ENCODE measurements around the gene SEPTIN10. TPM values are rescaled to one million over a fixed set of nuclear protein-coding genes. Genes with fewer than 3 reads are reported as not detected.
"Not testable (repeated sequence)": the region's sequence is repeated elsewhere in the genome, so short reads cannot be mapped to it uniquely, and the experiment has no call there.

SEPTIN10 gene
- total RNA-seq, 1 experiment from 2014 or later: 26.5 TPM

- DNase-seq (ENCODE audit: low read depth, low spot score): no peak
- in situ Hi-C loops (cut with HindIII; ENCODE audit: low pct_unique_long_range_greater_than_20kb, low sequenced_read_pairs): no loop called here
These were observed 1.2 kb upstream of the SEPTIN10 start for GRCh38 chr2:109614715-109615636.

GRCh38 chr2:109613081-109613921 lies 465 bp downstream of the SEPTIN10 start:
- peak; percentile 50 for DNase-seq (ENCODE audit: low read depth, low spot score)
- in situ Hi-C loops (cut with HindIII; ENCODE audit: low pct_unique_long_range_greater_than_20kb, low sequenced_read_pairs): no loop called here

- peak; percentile 46 for DNase-seq (ENCODE audit: low read depth, low spot score)
- in situ Hi-C loops (cut with HindIII; ENCODE audit: low pct_unique_long_range_greater_than_20kb, low sequenced_read_pairs): no loop called here
These were observed 2.2 kb downstream of the SEPTIN10 start for GRCh38 chr2:109611467-109612095.

- in situ Hi-C loops (cut with HindIII; ENCODE audit: low pct_unique_long_range_greater_than_20kb, low sequenced_read_pairs): no loop called here
- no peak for DNase-seq (ENCODE audit: low read depth, low spot score)
These were observed 4.3 kb downstream of the SEPTIN10 start for GRCh38 chr2:109609352-109610024.

- in situ Hi-C loops (cut with HindIII; ENCODE audit: low pct_unique_long_range_greater_than_20kb, low sequenced_read_pairs): no loop called here
- DNase-seq (ENCODE audit: low read depth, low spot score): no peak
These were observed 6.0 kb downstream of the SEPTIN10 start for GRCh38 chr2:109607766-109608165.

GRCh38 chr2:109604597-109604996 lies 9.2 kb downstream of the SEPTIN10 start:
- no peak for DNase-seq (ENCODE audit: low read depth, low spot score)
- in situ Hi-C loops (cut with HindIII; ENCODE audit: low pct_unique_long_range_greater_than_20kb, low sequenced_read_pairs): no loop called here

- no peak for DNase-seq (ENCODE audit: low read depth, low spot score)
- in situ Hi-C loops (cut with HindIII; ENCODE audit: low pct_unique_long_range_greater_than_20kb, low sequenced_read_pairs): no loop called here
These were observed 11.1 kb downstream of the SEPTIN10 start for GRCh38 chr2:109602617-109603188.

DNA sequence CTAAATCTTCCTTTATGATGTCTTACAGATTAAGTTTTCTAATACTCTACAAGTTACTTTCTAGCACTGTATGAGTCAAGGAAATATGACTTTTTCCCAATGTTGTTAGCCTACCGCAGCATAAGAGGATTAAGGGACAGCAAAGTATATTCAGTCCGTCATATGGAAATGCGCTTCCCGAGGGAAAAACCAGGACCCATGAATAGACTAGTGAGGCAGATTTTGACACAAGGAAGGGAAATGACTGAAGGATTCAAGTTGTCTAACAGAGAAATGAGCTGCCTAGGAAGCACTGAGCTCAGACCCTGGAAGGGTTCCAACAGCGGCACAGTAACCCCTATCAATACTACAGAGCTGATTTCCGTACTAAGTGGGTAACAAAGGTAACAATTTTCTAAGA lies 12.0 kb downstream of the SEPTIN10 start:
- in situ Hi-C loops (cut with HindIII; ENCODE audit: low pct_unique_long_range_greater_than_20kb, low sequenced_read_pairs): no loop called here
- DNase-seq (ENCODE audit: low read depth, low spot score): no peak

GRCh38 chr2:109597283-109597682 lies 16.5 kb downstream of the SEPTIN10 start:
- in situ Hi-C loops (cut with HindIII; ENCODE audit: low pct_unique_long_range_greater_than_20kb, low sequenced_read_pairs): no loop called here
- peak; percentile 94 for DNase-seq (ENCODE audit: low read depth, low spot score)

DNA sequence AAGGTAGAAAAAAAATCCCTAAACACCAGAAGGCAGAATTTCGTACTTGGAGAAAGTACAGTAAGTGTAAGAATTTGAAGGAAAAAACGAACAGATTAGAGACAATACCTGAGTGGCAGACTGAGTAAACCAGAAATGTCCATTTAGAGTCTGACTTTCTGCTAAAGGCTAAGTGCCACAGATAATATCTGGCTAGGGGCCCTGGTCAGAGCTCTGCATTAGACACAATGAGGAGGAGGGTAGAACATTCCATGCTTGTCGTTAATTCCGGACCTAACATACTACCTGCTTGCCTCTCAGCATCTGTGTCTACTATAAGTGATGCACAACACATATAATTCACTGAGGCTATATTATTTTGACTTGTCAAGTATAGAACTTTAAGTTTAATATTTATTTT lies 18.1 kb downstream of the SEPTIN10 start:
- no peak for DNase-seq (ENCODE audit: low read depth, low spot score)
- in situ Hi-C loops (cut with HindIII; ENCODE audit: low pct_unique_long_range_greater_than_20kb, low sequenced_read_pairs): no loop called here

DNA sequence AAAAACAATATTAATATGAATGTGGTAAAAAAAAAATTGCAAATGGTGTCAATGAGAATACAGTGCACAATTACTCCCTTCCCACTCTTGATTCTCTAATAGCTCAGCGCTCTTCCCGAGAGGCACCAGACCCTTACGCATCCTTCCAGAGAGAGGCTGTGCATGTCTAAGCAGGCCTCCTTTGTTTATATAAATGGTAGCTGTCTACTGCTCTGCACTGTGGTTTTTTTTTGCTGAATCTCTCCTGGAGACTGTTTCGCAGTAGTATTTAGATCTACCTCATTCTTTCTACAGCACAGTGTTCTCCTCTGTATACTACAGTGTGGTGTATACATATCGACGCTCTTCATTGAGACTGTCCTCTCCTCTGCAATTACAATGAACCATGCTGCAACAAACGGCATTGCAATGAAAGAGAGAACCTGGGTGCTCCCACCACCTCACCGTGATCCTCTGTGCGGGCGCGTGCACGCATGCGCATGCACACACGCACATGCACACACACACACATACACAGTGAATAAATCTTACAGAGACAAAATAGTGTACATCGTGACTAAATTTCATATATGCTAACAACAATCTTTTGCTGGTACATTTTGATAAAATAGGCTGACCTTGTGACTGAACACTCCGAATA lies 19.4 kb downstream of the SEPTIN10 start:
- in situ Hi-C loops (cut with HindIII; ENCODE audit: low pct_unique_long_range_greater_than_20kb, low sequenced_read_pairs): no loop called here
- DNase-seq (ENCODE audit: low read depth, low spot score): no peak

DNA sequence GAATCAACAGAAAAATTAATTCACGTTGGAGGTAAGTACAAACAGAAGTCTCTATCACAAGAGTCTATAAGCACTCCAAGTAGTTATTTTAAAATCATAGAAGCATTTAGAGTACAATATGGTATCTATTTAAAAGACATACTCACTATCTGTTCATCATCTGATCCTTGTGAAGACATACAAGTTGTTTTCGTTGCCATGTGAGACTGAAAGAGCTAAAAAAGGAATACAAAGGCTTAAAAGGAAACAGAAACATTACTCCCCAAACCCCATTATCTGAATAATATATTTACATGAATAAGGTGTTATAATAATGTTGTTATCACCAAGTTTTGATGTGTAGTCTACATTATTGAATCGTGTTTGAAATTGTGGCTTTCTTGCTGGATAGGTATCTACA lies 20.9 kb downstream of the SEPTIN10 start:
- DNase-seq (ENCODE audit: low read depth, low spot score): no peak
- in situ Hi-C loops (cut with HindIII; ENCODE audit: low pct_unique_long_range_greater_than_20kb, low sequenced_read_pairs): no loop called here

GRCh38 chr2:109591206-109591605 lies 22.6 kb downstream of the SEPTIN10 start:
- no peak for DNase-seq (ENCODE audit: low read depth, low spot score)
- in situ Hi-C loops (cut with HindIII; ENCODE audit: low pct_unique_long_range_greater_than_20kb, low sequenced_read_pairs): no loop called here

DNA sequence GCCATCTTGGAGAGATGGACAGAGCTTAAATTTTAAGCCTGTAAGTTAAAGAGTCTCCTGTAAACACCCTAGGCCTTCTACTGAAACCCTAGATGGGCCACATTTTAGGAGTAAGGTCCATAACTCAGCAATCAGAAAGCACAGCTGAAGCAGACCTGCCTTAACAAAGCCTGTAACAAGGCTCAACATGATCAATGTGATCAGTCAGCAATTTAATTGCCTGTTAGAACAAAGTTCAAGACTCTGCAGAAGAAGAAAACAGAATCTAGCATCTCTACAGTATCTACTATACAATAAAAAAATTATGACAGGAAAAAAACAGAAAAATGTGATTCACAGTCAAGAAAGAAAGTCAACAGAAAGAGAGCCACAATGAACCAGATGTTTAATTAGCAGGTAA lies 27.1 kb downstream of the SEPTIN10 start:
- in situ Hi-C loops (cut with HindIII; ENCODE audit: low pct_unique_long_range_greater_than_20kb, low sequenced_read_pairs): no loop called here
- DNase-seq (ENCODE audit: low read depth, low spot score): no peak

DNA sequence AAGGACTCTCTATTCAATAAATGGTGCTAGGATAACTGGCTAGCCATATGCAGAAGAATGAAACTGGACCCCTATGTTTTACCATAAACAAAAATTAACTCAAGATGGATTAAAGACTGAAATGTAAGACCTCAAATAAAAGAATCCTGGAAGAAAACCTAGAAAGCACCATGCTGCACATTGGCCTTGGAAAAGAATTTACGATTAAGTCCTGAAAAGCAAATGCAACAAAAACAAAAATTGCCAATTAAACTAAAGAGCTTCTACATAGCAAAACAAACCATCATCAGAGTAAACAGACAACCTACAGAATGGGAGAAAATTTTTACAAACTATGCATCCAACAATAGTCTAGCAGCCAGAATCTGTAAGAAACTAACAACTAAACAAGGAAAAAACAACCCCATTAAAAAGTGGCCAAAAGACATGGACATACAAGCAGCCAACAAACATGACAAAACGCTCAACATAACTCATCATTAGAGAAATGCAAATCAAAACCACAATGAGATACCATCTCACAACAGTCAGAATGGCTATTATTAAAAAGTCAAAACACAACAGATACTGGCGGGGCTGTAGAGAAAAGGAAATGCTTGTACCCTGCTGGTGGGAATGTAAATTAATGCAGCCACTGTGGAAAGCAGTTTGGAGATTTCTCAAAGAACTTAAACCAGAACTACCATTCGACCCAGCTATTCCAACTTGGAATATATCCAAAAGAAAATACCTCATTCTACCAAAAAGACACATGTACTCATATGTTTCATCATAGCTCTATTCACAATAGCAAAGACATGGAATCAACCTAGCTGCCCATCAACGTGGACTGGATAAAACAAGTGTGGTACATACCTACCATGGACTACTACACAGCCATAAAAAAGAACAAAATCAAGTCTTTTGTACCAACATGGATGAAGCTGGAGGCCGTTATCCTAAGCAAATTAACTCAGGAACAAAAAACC lies 30.6 kb downstream of the SEPTIN10 start:
- no peak for DNase-seq (ENCODE audit: low read depth, low spot score)
- in situ Hi-C loops (cut with HindIII; ENCODE audit: low pct_unique_long_range_greater_than_20kb, low sequenced_read_pairs): no loop called here

DNA sequence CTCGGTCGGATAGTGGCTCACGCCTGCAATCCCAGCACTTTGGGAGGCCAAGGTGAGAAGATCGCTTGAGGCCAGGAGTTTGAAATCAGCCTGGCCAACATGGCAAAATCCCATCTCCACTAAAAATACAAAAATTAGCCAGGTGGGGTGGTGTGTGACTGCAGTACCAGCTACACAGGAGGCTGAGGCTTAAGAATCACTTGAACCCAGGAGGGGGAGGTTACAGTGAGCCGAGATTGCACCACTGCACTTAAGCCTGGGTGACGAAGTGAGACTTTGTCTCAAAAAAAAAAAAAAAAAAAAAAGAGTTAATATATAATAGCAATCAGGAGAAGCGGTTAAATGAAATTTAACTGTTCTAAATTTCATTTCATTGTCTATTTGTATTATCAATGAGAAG lies 36.1 kb downstream of the SEPTIN10 start:
- in situ Hi-C loops (cut with HindIII; ENCODE audit: low pct_unique_long_range_greater_than_20kb, low sequenced_read_pairs); DNase-seq (ENCODE audit: low read depth, low spot score): not testable (repeated sequence)
